GM19372 (cell line): ENCODE results near the gene KRT33B.
"Not testable (repeated sequence)": the region's sequence is repeated elsewhere in the genome, so short reads cannot be mapped to it uniquely, and the experiment has no call there.

Experiments
- ATAC-seq: cut with Tn5 transposase; IDR thresholded peaks from one replicate; pipeline ENCODE4 v1.9.1; 2021; ENCODE audit warnings: mild to moderate bottlenecking, low read depth, moderate library complexity; ENCODE audit not compliant: unreplicated experiment

Gene KRT33B

GRCh38 chr17:41351177-41351576 lies 18.4 kb downstream of the KRT33B start:
- no peak for ATAC-seq

GRCh38 chr17:41350381-41350878 lies 19.2 kb downstream of the KRT33B start, which contains the start of gene KRT33A:
Gene KRT33A, minus strand, starts transcription at chr17:41350828. Its CDS starts 61 bp downstream, at chr17:41350767.
- ATAC-seq, result not testable (repeated sequence)

- no peak for ATAC-seq
Measured at GRCh38 chr17:41347869-41348760, 21.5 kb downstream of the KRT33B start.

DNA sequence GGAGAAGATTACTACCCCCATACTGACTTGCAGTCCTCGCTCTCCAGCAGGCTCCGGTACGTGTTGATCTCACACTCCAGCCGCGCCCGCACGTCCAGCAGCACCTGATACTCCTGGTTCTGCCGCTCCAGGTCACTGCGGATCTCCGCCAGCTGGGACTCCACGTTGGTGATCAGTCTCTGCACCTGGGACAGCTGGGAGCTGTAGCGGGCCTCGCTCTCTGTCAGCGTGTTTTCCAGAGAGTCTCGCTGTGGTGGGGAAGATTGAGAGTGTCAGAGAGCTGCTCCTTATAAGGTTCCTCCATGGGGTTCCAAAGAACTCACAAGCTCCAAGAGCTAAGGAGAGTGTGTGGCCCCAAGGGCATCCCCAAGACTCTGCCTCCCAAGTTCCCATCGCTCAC lies 23.2 kb downstream of the KRT33B start:
- not testable (repeated sequence) for ATAC-seq

- ATAC-seq, result no peak
Measured at GRCh38 chr17:41345992-41346391, 23.6 kb downstream of the KRT33B start.

GRCh38 chr17:41343029-41343428 lies 26.6 kb downstream of the KRT33B start:
- no peak for ATAC-seq

DNA sequence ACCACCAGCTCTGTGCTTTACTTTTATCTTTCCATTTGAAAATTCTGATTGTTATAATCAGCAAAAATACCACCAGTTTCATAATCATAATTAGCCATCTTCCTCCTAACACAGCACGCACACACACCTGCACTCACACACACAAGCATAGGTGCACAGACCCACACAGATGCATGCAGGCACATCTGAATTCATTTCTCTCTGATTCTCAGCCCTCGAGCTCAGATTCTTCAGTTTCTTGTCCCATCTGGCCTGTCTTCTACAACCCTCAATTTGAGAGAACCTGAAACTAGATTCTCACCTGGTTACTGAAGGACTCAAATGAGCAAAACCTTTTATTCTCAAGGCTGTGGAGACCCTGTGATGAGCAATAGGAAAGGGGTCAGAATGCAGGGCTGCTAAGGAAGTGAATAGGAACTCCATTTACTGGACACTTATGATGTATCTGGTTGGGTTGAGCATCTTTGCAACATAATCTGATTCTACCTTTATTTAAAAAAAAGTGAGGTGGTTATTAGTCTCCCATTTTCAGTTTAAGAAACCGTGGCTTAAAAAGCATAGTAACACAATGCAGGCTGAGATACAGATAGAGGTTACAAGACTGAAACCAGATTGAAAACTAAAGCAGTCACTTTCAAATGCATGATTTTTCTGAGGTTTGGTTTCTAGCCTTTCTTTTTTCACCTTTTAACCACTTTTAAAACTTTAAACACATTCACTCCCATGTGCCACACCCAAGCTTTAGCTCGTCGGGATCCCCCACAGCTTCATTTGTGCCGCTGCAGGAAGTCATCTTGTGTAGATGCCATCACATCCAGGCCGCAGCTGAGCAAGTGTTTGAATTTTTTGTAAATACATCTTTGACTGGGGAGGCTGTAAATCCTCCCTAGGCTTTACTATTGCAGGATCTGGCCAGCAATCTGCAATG lies 28.4 kb downstream of the KRT33B start:
- no peak for ATAC-seq

DNA sequence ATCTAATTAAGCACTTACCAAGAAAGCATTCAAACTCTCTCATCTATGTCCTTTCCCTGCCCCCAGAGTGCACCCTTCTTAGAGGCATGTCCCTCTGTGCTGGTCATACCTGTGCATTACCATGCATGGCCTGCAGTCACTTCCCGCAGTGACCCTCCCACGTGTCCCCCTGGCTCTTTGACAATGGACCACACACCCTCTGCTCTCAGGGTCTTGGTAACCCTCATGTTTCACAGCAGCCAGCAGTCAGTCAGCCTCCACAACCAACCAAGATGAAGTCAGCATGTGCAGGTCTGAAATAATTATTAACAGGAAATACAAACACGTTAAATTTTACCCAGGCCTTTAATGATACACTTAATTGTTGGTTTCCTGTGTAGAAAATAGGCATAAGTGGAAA lies 29.1 kb downstream of the KRT33B start:
- no peak for ATAC-seq

GRCh38 chr17:41339571-41340172 lies 29.9 kb downstream of the KRT33B start:
- ATAC-seq, result no peak

DNA sequence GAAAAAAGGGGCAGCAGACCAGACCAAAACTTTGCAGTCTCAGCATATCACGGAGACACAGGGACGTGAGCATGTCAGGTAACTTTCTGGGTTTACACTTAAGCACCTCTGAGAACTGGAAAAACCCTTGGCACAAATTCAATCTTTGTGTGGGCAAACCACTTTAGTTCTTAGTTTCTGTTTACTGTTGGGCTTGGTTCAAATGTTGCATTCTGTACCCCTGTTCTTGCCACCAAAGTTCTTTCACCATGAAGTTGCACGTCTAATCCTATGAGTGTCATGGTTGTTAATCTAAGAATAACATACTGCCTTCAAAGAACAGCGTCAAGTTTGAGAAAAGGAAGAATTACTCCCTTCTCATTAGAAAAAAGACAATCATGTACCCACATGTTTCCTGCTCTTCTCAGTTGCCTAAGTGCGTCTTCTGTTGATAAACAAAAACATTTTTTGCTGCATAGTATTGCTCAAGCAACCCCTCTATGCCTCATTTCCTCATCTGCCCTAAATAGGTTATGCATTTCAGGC lies 30.6 kb downstream of the KRT33B start:
- no peak for ATAC-seq

DNA sequence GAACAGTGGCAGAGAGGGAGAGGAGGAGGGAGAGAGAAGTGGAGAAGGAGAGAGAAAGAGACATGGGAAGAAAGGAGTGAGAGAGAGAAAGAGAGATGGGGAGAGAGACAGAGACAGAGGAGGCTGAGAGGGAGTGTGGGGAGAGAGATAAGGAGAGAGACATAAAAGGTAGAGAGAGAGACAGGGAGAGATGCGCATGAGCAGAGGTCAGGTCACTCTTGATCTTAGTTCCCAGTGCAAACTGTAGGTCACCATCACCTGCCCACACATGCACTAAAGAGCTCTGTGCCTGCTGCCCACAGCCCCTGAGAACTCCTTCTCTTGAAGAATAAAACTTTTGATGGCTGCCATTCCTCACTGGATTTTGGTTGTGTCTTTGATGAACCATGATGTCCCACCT lies 33.9 kb downstream of the KRT33B start:
- ATAC-seq, result no peak

- ATAC-seq, result no peak
Measured at GRCh38 chr17:41334385-41335305, 35.0 kb downstream of the KRT33B start.

DNA sequence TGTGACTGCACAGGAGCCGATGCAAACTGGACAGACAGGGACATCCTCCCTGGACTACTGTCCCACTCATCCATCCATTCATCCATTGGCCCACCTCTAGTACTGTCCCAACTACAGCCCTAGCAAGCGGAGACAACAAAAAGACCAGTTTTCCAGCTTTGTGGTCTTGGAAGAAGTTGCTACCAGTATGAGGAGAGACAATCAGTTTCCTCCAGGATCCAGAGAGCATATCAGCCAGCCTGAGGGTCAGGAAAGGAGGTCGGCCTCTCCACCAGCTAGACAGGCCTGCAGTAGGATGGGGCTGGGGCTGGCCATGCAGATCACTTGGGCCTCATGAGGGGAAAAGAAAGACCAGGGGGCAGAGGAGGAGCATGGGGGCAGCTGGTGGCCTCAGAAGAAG lies 35.8 kb downstream of the KRT33B start:
- no peak for ATAC-seq

DNA sequence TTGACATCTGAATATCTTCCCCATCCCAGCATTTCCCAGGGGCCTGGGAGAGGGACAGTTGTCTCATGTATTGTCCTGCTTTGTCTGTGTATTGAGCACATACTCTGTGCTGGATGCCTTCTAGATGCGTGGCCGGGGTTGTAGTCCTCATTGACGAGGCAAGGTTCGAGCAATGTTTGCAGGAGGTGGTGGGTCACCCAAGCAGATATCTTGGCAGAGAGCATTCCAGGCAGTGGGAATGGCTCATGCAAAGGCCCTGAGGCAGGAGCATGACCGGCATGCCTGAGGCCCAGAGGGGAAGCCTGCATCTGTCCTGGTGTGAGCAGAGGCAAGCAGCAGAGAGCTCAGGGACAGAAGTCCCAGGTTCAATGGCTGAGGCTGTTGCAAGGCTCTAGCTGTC lies 36.5 kb downstream of the KRT33B start:
- no peak for ATAC-seq

- no peak for ATAC-seq
Measured at GRCh38 chr17:41332239-41332638, 37.4 kb downstream of the KRT33B start.

GRCh38 chr17:41331606-41332005 lies 38.0 kb downstream of the KRT33B start:
- no peak for ATAC-seq

- no peak for ATAC-seq
Measured at GRCh38 chr17:41329279-41329948, 40.2 kb downstream of the KRT33B start.

DNA sequence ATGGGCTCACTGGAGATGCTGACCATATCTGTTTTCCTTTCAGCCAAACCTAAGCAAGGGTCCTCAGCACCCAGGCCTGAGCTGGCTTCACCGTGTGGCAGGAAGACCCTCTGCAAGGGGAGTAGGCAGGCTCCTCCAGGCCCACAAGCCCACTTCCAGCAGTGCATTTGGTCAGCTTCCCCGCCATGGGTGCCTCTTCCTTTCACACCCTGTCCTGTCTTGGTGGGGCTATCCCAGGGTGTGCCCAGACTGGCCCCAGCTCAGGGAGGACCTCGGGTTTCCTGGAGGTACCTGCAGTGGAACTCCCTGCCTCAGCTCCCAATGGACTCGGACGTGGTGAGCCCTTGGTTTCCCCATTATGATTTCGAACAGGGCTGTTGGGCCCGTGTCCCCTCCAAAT lies 41.4 kb downstream of the KRT33B start:
- ATAC-seq, result no peak
